Ascending aorta (tissue), 2 donors: Measurements from ENCODE around the gene RNF113A. TPM values are rescaled to one million over a fixed set of nuclear protein-coding genes. Genes with fewer than 3 reads are reported as not detected.

Experiments
- DNase-seq, 2 donors: peaks; one replicate each; pipeline ENCODE4 v3.0.0-alpha.2; 2019; ENCODE audit warnings: low spot score in 2 of 2
- H3K27ac ChIP-seq, 2 donors: fragments of 200-600 bp; sonication (generic); one replicate each; pipeline ENCODE4 v1.5.1; 2016 to 2017; ENCODE audit warnings: mild to moderate bottlenecking in 1 of 2
- H3K27me3 ChIP-seq: fragments of 200-600 bp; sonication (generic); one replicate; pipeline ENCODE4 v1.5.1; 2017
- H3K36me3 ChIP-seq, 2 donors: fragments of 200-600 bp; sonication (generic); one replicate each; pipeline ENCODE4 v1.5.1; 2016
- H3K4me1 ChIP-seq, 2 donors: fragments of 200-600 bp; sonication (generic); one replicate each; pipeline ENCODE4 v1.5.1; 2016 to 2017; ENCODE audit warnings: mild to moderate bottlenecking in 1 of 2
- H3K4me3 ChIP-seq, 2 donors: fragments of 200-600 bp; sonication (generic); one replicate each; pipeline ENCODE4 v1.5.1; 2016 to 2017; ENCODE audit warnings: mild to moderate bottlenecking in 1 of 2
- H3K9me3 ChIP-seq, 2 donors: fragments of 200-600 bp; sonication (generic); one replicate each; pipeline ENCODE4 v1.5.1; 2016
- intact Hi-C: fragments of 100-400 bp; cut with DNase I; formaldehyde crosslinking; loops from one replicate; pipeline ENCODE4 v1.15.1; 2023
- total RNA-seq: library from RNA; depleted of rRNA; stranded (reverse); fragments of >200 nt; gene quantifications from one replicate; pipeline ENCODE4 v1.1.0, GENCODE V29; 2016
- TF ChIP-seq, protein P1 (sequence below), 3 experiments: fragments of 200-600 bp in 2 of 3; fragments of 450-650 bp in 1 of 3; sonication (generic) in 2 of 3; IDR thresholded peaks; one replicate each; pipeline ENCODE4 v1.5.1; 2016 to 2019; ENCODE audit warnings: antibody characterized with exemption in 3 of 3, mild to moderate bottlenecking in 1 of 3, moderate library complexity in 1 of 3

Gene RNF113A
- total RNA-seq, 1 donor from 2014 or later: 8.8 TPM

GRCh38 chrX:119880552-119881437 lies 9.3 kb upstream of the RNF113A start:
- H3K27me3 ChIP-seq: no peaks in the 10 kb centered on the region
- H3K27ac ChIP-seq: no peak overlapping the region
- H3K36me3 ChIP-seq: peaks cover 0 to 12% of the 10 kb centered on the region in 2 donors
- TF ChIP-seq, protein P1, sequence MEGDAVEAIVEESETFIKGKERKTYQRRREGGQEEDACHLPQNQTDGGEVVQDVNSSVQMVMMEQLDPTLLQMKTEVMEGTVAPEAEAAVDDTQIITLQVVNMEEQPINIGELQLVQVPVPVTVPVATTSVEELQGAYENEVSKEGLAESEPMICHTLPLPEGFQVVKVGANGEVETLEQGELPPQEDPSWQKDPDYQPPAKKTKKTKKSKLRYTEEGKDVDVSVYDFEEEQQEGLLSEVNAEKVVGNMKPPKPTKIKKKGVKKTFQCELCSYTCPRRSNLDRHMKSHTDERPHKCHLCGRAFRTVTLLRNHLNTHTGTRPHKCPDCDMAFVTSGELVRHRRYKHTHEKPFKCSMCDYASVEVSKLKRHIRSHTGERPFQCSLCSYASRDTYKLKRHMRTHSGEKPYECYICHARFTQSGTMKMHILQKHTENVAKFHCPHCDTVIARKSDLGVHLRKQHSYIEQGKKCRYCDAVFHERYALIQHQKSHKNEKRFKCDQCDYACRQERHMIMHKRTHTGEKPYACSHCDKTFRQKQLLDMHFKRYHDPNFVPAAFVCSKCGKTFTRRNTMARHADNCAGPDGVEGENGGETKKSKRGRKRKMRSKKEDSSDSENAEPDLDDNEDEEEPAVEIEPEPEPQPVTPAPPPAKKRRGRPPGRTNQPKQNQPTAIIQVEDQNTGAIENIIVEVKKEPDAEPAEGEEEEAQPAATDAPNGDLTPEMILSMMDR (IDR thresholded peaks at IDR 0.05): peak in 2 of 3 experiments; percentile 24 to 46
- H3K4me1 ChIP-seq: no peaks in the 10 kb centered on the region
- H3K4me3 ChIP-seq: no peak overlapping the region
- no peaks in the 10 kb centered on the region for H3K9me3 ChIP-seq
- intact Hi-C loops: no loop called here
- no peak for DNase-seq

DNA sequence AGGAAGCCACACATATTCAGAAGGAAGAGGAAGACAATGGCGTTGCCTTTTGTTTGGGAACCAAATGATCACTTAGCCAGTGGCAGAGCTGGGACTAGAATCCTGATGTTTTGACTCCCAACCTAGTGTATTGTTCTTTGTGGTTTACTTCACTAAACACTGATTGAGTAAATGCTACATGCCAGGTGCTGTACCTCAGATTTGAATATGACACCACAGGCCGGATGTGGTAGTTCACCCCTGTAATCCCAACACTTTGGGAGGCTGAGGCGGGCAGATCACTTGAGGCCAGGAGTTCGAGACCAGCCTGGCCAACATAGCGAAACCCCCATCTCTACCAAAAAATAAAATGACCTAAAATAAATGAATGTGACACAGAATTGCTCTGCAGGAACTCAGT lies 8.5 kb upstream of the RNF113A start:
- peaks cover 0 to 12% of the 10 kb centered on the region in 2 donors for H3K36me3 ChIP-seq
- no peak overlapping the region for H3K4me3 ChIP-seq
- TF ChIP-seq, protein P1 (IDR thresholded peaks at IDR 0.05): no peak
- no peak for DNase-seq
- H3K9me3 ChIP-seq: no peaks in the 10 kb centered on the region
- H3K4me1 ChIP-seq: no peaks in the 10 kb centered on the region
- intact Hi-C loops: no loop called here
- H3K27me3 ChIP-seq: no peaks in the 10 kb centered on the region
- H3K27ac ChIP-seq: no peak overlapping the region

GRCh38 chrX:119878740-119879139 lies 7.2 kb upstream of the RNF113A start:
- TF ChIP-seq, protein P1 (IDR thresholded peaks at IDR 0.05): no peak
- no peak overlapping the region for H3K27ac ChIP-seq
- H3K27me3 ChIP-seq: no peaks in the 10 kb centered on the region
- peaks cover 0 to 12% of the 10 kb centered on the region in 2 donors for H3K36me3 ChIP-seq
- intact Hi-C loops: loop anchor here (10.0 kb wide), 1 partner anchor 644 kb away; the partner anchor contains the start of gene PGRMC1
- no peaks in the 10 kb centered on the region for H3K9me3 ChIP-seq
- DNase-seq: no peak
- H3K4me1 ChIP-seq: no peaks in the 10 kb centered on the region
- H3K4me3 ChIP-seq: no peak overlapping the region

DNA sequence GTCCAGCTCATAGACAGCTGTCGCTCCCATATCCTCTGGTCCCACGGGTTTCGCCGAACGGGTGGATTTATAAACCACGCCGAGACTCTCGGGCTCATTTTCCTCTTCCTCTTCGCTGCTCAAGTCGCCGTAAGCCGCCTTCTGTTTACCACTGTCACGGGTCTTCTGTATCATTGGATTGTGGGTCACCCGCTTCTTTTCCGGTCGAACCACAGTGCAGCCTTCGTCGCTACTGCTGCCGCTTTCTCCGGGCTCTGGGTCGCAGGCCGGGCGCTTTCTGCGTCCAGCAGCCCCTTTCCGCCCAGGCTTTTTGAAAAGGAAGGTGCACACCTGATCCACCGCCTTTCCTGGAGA lies 311 bp downstream of the RNF113A start:
- TF ChIP-seq, protein P1 (IDR thresholded peaks at IDR 0.05): no peak
- no peaks in the 10 kb centered on the region for H3K36me3 ChIP-seq
- intact Hi-C loops: loop anchor here (1.0 to 10.0 kb wide), 6 partner anchors 18 to 691 kb away; partner anchors contain the start of genes CUL4B, NKAP, PGRMC1 and RPL39
- H3K27ac ChIP-seq: peak overlapping the region; percentile 90 to 93
- peak overlapping the region; percentile 54 to 66 for H3K4me3 ChIP-seq
- no peaks in the 10 kb centered on the region for H3K27me3 ChIP-seq
- peak in 1 of 2 donors; percentile 64 for DNase-seq
- no peaks in the 10 kb centered on the region for H3K9me3 ChIP-seq
- H3K4me1 ChIP-seq: peaks cover 0 to 5% of the 10 kb centered on the region in 2 donors

DNA sequence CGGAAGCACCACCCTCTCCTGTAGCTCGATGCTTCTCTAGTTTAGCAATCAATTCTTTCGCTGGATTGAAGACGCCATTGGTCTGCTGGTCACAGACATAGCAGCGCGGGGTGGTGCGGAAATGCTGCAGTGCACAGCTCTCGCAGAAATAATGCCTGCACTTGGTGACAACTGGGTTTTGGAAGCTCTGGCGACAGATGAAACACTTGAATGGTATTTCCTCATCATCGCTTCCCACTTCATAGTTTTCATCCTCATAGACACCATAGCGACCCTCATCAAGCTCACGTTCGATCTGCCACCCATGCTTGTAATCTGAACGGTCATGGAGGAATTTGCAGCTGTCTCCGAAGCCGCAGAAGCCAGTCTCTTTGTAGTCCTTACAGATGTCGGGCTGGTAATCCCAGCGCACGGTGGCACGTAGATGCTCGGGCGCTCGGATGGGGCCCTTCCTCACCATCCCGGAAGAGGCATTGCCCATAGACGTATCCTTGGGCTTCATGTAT lies 854 bp downstream of the RNF113A start:
- intact Hi-C loops: loop anchor here (1.0 to 10.0 kb wide), 6 partner anchors 17 to 692 kb away; partner anchors contain the start of genes CUL4B, NKAP, PGRMC1 and RPL39
- TF ChIP-seq, protein P1 (IDR thresholded peaks at IDR 0.05): no peak
- Histone ChIP-seq H3K4me1 (peaks cover 0 to 5% of the 10 kb centered on the region in 2 donors), H3K36me3 (no peaks in the 10 kb centered on the region), H3K27ac (peak overlapping the region; percentile 90 to 93), H3K9me3 (no peaks in the 10 kb centered on the region), H3K4me3 (peak overlapping the region; percentile 54 to 66), H3K27me3 (no peaks in the 10 kb centered on the region)
- DNase-seq: no peak
